Hematopoietic multipotent progenitor cell (in vitro differentiated cells): ENCODE data around the gene LYPD6B. TPM values are rescaled to one million over a fixed set of nuclear protein-coding genes. Genes with fewer than 3 reads are reported as not detected.

ENCODE experiments used
- DNase-seq, 3 donors: peaks; one replicate each; pipeline ENCODE4 v3.0.0-alpha.2; 2011 to 2015; ENCODE audit warnings: low read depth in 2 of 3, low spot score in 2 of 3
- total RNA-seq: library from RNA; depleted of rRNA; stranded (reverse); fragments of >200 nt; gene quantifications from one replicate; pipeline ENCODE4 v1.2.3, GENCODE V29; 2012

The LYPD6B gene
- total RNA-seq, 1 donor: 0.81 TPM

DNA sequence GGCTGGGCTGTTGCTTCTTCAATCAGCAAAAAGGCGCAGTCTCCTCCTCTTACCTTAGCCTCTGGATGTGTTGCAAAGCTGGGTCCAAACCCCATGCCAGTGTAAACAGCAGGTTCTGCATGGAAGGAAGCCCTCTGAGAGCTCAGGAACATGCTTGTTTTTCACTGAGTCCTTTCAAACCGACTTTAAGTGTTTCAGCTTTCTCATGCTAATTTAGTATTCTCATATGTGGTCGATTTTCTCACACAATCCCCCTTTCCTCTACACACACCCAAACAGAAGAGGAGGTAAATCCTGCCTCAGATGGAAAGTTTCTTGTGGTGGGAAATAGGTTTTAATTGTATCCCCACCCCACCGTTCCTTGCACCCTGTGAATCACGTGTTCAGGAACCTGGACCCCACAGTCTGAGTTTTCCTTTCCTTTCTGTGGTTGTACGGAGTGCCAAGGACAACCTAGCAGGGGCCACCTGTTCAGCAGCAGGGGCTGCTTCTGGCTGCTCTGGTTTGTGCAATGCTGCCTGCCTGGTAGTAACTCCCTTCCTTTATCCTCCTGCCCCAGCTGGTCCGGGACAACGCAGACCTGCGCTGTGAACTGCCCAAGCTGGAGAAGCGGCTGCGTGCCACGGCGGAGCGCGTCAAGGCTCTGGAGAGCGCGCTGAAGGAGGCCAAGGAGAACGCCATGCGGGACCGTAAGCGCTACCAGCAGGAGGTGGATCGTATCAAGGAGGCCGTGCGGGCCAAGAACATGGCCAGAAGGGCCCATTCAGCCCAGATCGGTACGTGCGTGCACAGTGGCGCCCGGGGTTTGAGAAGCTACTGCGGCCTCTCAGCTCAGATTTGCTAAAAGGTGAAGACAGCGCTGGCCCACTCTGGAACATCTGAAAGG is 28.7 kb upstream of the LYPD6B start:
- no peak for DNase-seq

DNA sequence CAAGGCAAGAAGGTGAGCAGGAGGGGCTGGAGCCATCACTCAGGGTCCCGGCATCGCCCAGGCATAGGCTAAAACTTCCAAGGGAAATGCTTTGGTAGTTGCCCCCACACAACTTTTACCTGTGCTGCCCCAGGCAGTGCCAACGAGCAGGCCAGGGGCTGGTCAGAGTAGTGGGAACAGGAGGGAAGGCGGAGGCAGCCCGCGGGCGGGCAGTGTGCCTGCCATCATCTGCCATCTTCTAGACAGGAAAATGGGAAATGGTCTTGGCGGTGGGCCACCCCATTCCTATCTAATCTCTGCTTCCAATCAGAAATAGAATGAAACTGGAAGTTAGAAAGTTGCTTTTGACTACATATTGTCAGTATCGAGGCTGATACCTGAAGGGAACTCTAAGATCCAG is 26.0 kb upstream of the LYPD6B start:
- no peak for DNase-seq

DNA sequence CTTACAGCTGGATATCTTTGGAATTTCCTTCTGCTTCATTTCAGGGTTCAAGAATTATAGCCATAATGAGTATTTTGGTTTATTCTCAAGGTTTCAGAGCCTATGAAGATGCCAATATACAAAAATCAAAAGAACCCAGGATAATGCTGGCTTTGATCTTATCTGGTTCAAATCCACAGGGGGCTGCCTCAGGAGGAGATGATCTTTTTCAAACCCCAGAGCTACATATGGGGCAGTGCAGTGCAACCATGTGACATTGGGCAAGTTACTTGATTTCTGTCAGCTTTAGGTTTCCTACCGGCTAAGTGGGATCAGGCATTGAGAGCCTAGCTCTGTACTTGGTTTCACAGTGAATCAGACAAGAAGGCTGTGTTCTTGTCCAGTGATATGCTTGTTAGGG is 23.0 kb upstream of the LYPD6B start:
- no peak for DNase-seq

DNA sequence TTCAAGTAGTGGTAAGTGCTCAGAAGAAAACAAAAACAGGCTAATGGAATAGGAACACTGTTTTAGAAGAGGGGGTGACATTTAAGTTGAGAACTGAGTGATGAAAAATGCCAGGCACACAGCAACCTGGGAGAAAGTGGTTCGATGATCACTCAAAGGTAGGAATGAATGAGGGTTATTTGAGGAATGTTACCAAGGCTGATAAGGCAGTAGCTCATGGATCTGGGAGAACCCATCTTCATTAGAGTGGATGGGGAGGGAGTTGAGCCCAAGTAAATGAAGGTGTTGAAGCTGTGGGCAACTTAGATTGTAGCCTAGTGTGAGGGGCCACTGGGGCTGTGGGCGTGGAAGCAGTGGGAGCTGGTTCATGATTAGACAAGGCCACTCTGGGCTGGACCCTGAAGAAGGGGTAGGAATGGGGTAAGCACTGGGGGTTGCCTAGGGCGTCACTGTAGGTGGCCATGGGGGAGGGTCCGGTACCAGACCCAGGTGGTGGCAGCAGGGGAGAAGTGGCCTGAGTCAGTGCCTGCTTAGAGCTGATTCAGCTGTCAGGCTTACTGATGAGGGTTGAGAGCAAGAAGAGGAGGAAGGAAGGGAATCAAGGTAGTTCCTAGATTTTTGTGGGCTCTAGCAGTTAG is 22.5 kb upstream of the LYPD6B start:
- no peak for DNase-seq

DNA sequence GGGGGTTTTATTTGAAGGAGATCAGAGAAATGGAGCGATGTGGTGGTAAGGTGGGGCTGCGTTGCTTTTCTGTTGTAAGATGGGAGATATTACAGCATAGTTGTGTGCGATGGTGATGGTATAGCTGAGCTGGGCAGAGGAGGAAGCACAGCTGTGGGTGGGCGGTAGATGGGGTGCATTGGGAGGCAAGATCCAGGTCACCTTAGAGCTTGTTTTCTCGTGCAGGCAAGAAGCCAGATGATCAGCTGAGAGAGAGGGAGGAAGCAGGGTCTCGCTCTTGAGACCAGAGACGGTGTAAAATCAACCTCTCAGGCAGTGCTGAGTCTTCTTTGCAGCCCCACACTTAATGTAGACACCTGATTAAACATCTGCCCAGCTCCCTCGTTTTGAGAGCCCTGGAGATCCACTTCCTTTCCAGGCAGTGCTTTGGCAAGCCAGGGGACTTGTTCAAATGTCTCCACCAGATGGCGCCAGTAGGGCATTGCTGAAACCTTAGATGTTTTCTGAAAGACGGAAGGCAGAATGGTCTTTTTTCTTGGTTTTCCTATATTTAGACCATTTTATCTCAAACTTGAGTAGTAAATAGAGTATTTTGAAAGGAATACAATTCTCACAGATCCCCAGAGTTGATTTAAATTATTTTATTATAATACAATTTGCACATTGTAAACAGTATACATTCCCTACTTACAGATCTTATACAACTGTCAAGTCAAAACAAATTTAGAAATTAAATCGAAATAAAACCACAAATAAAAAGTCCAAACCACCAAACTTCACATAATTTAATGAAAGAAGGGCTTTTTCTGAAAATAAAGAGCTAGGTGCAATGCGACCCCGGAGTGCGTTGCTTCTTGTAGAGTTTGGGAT is 21.1 kb upstream of the LYPD6B start:
- DNase-seq: peak; percentile 35 to 86 (median 71)

DNA sequence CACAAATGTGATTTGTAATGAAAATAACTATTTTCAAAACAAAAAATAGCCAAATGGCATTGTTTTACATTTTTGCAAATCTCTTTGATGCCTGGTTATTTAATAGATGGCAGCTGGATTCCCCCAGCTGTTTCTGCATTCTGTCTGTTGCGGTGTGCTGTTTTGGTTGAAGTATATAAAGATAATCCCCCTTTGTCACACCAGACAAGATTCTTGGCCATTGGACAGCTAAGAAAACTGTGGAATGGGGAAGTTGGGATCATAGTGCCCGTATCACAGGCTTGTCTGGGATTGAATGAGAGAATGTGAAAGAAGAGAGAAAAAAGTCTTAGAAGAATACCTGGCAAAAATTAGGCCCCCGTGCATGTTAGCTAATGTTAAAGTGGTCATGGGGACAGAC is 19.5 kb upstream of the LYPD6B start:
- DNase-seq: no peak

DNA sequence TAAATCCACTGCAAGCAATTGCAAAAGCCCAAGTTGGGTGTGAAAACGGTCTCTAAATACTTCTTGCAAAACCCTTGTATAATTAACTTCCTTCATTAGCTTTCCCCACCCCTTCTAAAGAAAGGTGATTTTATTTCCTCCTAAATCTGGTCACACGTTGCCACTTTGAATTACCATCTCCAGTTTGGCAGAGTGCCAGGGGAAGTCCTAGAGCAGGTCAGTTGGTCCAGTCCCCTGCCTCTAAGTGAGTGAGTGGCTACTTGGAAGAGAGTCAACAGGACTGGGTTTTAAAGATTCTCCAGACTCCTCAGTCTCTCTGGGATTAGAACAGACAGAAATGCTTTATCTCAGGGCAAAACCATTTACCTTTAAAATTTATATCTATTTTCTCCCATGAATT is 18.7 kb upstream of the LYPD6B start:
- DNase-seq: no peak

DNA sequence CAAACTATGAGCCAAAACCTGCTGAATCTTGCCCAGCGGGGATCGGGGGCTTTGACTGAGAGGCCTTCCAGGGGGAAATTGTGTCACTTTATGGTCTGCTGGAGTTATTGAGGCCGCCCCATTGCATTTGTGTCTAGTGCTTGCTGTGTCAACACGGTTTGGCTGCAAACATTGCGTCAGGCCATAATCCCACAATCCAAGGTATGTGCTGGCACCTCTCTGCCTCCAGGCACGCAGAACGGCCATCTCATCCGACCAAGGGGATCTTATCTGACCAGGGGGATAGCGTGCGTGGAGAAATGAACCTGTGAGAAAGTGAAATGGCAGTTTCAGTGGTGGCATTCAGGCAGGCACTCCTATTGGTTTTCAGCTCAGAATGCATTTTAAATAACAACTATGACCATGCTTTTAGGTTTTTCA is 18.1 kb upstream of the LYPD6B start:
- no peak for DNase-seq

DNA sequence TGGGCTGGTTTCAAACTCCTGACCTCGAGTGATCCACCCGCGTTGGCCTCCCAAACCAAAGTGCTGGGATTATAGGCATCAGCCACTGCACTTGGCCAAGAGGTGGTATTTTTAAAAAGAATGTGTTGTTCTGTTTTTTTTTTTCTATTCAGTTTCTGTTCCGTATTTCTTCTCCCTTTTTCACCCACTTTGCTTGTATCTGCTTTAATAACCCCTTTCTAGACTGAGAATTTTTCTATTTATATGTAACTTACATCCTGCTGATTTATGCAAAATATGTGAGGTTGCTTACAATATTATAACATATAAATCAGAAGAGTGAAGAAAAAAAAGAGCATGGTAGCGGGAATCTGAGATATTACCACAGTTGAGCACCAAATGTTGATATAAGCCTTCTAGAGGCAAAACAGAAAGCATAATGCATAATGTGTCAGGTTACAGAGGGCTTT is 17.2 kb upstream of the LYPD6B start:
- no peak for DNase-seq

DNA sequence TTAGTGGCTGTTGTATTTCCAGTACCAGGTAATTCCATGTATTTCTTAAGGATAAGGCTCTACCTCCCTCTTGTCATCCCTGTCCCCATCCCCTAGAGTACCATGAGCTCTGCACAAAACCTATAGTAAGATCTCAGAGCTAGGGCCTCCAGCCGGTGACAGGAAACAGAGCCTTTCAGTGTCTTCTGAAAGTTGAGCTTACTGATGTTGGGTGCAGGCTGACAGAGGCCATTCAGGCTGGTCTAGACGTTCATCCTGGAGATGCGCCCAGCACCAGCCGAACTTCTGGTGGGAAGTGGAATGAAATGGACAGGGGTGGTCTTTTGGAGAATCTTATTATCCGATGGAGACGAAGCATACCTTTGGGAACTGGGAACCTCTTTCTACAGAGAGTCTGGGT is 16.7 kb upstream of the LYPD6B start:
- DNase-seq: no peak

DNA sequence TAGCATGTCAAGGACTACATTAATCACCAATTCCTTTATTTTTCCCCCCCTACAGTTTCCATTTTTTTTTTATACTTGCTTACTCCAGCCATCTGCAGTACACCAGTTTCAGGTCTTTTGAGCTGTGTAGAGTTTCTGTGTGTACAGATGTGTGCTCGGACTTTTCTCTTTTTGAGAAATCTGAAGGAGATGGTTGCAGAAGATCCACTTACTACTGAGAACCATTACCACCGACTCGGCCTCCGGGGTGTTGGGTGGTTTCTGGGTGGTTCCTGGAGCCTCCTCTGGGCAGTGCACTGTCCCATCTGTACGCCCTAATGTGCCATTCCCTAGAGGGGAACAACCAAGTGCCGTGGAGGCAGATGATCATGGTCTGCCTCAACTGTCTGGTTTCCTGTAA is 15.4 kb upstream of the LYPD6B start:
- DNase-seq: no peak

DNA sequence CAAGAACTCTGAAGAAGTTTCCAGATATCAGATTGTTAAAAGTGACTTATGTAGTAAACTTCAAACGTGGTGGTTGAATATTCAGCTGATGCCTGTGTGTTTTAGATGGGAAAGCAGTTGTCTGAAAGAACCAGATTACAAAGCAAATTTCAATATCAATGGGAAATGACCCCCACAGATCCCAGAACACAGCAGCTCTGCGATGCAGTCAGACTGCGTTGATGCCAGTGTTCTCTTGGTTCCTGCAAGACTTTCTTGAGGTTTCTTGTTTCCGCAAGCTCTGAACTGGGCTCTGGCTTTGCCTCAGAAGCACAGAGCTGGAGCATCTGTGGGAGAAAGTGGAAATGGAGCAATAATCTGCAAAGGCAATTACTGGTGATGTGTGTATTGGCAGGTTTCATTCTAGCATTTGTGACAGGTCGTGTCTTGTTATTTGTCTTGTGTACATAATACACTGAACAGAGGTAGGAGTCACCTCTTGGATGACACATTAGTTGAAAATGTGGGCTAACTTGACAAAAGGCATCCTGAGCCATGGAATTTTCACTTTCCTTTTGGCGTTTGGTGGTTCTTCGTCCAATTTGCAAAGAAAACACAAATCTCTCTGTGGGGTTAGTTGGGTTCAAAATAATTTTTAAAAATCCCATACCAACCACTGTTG is 10.8 kb upstream of the LYPD6B start:
- DNase-seq: no peak

DNA sequence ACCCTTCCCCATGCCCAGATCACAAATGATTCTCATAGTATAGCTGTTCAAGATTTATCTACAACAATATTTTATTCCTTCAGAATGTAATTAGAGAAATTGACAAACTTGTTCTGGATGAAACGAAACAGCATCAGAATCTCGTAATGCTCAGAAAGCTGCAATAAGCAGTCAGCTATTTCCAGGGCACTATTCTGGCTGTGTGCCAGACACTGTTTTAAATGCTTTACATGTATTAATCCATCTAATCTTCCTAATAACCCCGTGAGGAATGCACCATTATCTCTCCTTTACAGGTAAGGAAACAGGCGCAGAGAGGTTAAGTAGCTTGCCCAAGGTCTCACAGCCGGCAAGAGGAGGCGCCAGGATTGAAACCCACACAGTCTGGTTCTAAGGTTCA is 10.1 kb upstream of the LYPD6B start:
- no peak for DNase-seq

DNA sequence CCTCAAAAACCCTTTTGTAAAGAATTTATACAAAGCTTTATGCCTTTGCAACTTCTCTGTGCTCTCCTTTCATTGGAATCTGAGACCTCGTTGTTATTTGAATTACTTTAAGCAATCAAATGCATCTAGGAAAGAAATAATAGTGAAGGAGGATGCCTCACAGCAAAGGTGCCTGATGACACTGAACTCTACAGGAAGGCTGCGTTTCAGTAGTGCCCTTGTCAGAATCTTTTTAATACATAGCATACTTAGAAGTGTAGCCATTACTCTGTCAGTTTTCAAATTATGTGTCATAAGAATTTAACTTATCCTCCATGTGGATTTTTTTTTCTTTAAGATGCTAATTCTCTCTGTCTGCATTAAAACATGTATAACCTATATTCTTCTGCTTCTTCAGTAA is 9.6 kb upstream of the LYPD6B start:
- DNase-seq: no peak

DNA sequence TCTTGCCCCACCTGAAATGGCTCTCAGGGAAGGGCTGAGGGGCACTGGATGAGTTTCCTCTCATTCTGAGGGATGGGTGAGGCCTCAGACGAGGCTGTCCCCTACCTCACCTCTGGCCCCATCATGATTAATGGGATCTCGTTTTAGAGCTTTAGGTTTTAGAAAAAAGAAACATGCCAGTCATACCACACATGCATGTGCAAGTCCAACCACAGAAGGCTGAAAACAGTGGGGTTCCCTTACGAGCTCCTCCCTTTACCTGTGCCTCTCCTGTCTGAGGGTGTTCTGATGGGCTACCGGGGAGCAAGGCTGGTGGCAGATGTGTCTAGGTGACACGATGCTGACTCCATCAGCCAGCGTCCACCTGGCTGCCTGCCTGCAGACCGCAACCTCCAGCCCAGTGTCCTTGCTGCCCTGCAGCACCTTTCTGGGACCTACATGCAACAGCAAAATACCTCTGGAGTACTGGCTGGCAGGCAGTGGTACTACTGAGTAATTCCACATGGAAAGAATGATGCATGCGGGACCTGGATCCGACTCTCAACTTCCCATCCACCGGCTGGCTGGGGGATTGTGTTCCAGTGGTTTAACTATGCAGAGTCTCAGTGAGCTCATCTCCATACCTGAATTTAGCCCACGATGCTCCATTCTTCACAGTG is 9.1 kb upstream of the LYPD6B start:
- DNase-seq: no peak

DNA sequence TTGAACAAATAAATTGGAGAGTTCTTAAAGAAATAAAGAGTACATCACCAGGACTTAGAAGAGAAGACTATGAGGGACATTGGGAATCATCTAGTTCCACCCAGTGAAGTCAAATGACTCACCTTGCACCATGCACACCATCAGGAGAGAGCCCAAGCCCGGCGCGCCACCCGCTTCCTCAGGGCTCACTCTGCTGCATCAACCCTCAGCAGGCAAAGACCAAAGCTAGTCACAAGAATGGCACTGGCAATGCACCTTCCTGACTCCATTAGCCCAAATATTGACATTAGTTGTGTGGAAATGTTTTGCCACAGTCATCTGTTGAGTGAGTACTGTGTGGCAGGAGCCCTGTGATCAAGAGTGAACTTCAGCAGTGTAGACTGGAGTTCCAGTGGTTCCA is 7.1 kb upstream of the LYPD6B start:
- no peak for DNase-seq

DNA sequence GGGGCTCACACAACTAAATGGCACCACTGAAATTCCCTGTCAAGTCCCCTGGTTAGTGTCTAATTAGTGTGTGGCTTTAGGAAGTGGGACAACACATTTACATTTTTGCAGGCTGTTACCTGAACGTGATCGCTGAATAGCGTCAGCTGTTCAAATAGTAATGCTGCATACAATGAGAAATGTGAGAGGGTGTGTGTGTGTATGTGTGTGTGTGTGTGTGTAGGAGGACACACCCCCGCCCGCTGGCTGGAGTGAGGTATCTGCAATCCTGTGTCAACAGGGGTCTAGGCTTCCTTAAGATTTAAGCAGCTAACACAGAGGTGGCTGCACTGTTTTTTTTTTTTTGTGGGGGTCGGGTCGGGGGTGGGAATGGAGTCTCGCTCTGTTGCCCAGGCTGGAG is 4.8 kb upstream of the LYPD6B start:
- DNase-seq: no peak

DNA sequence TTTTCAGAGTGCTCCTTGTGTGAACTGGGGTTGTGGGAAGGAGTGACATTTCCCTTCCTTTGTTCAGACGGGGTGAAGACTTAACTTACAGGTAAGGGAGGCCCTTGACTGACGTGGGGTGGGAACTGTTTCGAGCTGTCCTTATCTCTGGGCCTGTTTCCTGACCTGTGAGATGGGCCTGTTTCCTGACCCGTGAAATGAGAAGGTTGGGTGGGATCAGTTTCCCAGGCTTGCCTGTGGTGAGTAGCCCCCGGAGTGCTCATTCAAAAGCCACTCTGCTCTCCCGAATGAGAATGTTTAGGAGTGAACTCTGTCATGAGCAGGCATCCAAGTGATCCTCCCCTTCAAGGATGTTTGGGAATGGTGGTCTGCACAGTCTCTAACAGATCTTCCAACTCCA is 4.1 kb upstream of the LYPD6B start:
- no peak for DNase-seq

DNA sequence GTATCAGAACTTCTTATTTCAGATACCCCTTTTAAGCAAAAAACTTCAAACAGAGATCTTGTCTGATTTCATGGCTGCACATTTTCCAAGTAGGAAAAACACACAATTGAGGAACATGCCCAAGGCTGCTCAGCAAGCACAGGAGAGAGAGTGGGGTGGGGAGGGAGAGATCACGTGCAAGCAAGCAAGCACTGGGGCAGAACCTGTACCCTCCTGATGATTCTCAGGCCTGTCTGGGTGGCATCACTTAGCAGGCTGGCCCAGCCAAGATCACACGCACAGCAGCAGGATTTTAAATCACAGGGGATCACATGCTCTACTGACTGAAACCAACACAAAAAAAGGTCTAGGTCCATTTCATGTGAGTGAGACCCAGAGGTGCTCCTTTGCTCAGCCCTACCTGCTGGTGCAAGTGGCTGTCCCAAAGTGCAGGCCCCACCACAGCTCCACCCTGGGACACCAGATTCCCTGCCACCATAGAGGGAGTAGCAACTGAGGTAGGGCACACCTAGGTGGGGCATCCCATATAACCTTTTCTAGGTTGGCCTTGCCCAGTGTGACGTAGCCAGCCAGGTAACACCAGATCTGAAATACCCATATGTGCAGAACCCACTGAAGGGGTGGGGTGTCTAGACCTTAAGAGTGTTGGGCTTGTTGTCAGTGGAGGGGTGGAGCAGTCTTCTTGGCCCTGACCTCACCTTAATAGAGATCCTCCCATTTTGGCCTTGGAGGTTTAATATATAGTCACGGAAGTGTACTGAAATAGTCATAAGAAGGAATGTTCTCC is 1.8 kb upstream of the LYPD6B start:
- DNase-seq: no peak

DNA sequence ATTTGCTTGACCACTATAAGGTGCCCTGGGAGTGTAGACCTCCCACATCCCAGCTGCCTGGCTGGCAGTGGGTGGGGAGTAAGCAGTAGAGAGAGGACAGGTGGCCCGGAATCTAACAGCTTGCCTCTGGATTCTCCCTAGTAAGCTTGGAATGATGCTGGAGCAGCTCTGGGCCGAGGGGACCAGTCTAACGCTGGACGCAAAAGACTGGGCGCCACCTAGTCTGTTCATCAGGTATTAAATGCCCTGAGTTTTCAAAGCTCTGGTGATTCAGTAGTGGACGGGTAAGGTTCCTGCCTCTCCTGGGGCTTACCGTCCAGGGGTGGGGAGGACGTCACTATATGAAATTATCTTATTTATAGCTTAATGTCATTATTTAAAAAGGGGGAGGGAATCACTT is 648 bp upstream of the LYPD6B start:
- no peak for DNase-seq
